ENCODE measurements around the gene FNDC1.

FNDC1 gene

DNA sequence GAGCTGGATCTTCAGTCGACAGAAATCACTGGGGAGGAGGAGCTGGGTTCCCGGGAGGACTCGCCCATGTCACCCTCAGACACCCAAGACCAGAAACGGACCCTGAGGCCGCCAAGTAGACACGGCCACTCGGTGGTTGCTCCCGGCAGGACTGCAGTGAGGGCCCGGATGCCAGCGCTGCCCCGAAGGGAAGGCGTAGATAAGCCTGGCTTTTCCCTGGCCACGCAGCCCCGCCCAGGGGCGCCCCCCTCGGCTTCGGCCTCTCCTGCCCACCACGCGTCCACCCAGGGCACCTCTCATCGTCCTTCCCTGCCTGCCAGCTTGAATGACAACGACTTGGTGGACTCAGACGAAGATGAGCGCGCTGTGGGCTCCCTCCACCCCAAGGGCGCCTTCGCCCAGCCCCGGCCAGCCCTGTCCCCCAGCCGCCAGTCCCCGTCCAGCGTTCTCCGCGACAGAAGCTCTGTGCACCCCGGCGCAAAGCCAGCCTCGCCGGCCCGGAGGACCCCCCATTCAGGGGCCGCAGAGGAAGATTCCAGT, 63.0 kb downstream of the FNDC1 start:
- TF ChIP-seq, protein P1, sequence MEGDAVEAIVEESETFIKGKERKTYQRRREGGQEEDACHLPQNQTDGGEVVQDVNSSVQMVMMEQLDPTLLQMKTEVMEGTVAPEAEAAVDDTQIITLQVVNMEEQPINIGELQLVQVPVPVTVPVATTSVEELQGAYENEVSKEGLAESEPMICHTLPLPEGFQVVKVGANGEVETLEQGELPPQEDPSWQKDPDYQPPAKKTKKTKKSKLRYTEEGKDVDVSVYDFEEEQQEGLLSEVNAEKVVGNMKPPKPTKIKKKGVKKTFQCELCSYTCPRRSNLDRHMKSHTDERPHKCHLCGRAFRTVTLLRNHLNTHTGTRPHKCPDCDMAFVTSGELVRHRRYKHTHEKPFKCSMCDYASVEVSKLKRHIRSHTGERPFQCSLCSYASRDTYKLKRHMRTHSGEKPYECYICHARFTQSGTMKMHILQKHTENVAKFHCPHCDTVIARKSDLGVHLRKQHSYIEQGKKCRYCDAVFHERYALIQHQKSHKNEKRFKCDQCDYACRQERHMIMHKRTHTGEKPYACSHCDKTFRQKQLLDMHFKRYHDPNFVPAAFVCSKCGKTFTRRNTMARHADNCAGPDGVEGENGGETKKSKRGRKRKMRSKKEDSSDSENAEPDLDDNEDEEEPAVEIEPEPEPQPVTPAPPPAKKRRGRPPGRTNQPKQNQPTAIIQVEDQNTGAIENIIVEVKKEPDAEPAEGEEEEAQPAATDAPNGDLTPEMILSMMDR (IDR thresholded peaks at IDR 0.05): no peak

DNA sequence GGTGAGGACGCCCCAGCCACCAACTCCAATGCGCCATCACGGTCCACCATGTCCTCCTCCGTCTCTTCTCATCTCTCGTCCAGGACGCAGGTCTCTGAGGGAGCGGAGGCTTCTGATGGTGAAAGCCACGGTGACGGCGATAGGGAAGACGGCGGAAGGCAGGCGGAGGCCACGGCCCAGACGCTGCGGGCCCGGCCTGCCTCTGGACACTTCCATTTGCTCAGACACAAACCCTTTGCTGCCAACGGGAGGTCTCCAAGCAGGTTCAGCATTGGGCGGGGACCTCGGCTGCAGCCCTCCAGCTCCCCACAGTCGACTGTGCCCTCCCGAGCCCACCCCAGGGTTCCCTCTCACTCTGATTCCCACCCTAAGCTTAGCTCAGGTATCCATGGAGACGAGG, 63.6 kb downstream of the FNDC1 start:
- TF ChIP-seq, protein P1 (IDR thresholded peaks at IDR 0.05): no peak

DNA sequence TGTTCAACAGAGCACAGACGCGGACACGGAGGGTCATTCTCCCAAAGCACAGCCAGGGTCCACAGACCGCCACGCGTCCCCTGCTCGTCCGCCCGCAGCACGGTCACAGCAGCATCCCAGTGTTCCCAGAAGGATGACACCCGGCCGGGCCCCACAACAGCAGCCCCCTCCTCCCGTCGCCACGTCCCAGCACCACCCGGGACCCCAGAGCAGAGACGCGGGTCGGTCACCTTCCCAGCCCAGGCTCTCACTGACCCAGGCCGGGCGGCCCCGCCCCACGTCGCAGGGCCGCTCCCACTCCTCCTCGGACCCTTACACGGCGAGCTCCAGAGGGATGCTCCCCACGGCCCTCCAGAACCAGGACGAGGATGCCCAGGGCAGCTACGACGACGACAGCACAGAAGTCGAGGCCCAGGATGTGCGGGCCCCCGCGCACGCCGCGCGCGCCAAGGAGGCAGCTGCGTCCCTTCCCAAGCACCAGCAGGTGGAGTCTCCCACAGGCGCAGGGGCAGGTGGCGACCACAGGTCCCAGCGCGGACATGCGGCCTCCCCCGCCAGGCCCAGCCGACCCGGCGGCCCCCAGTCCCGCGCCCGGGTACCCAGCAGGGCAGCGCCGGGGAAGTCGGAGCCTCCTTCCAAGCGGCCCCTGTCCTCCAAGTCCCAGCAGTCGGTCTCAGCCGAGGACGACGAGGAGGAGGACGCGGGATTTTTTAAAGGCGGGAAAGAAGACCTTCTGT, 64.3 kb downstream of the FNDC1 start:
- TF ChIP-seq, protein P1 (IDR thresholded peaks at IDR 0.05): no peak

DNA sequence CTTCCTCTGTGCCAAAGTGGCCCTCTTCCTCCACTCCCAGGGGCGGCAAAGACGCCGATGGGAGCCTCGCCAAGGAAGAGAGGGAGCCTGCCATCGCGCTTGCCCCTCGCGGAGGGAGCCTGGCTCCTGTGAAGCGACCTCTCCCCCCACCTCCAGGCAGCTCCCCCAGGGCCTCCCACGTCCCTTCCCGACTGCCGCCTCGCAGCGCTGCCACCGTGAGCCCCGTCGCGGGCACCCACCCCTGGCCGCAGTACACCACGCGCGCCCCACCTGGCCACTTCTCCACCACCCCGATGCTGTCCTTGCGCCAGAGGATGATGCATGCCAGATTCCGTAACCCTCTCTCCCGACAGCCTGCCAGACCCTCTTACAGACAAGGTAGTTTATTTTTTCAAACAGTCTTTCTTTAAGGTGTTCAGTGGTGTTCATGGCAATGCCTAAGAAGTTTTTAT, 64.9 kb downstream of the FNDC1 start:
- TF ChIP-seq, protein P1 (IDR thresholded peaks at IDR 0.05): no peak

DNA sequence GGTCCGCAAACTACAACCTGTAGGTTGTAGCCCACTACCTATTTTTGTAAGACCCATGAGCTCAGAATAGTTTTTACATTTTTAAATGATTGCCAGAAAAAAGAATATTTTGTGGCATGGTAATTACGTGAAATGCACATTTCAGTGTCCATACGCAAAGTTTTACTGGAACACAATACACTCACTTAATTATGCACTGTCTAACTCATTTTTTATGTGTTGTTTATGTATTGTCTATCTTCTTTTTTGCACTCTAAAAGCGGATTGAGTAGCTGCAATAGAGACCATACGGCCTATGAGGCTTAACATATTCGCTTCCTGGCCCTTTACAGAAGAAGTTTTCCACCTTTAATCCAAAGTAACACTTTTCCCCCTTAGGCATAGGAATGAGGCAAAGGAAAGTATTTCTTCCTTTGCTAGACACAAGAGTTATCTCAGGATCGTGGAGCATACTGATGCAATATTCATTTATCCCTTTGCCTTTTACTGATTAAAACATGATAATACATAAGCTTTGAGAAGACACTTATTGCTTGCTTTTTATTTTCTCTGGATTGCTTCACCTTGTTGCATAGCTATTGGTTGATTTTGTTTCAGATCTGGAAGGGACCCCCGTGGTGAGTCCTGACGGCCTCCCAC, 69.8 kb downstream of the FNDC1 start:
- TF ChIP-seq, protein P1 (IDR thresholded peaks at IDR 0.05): no peak

DNA sequence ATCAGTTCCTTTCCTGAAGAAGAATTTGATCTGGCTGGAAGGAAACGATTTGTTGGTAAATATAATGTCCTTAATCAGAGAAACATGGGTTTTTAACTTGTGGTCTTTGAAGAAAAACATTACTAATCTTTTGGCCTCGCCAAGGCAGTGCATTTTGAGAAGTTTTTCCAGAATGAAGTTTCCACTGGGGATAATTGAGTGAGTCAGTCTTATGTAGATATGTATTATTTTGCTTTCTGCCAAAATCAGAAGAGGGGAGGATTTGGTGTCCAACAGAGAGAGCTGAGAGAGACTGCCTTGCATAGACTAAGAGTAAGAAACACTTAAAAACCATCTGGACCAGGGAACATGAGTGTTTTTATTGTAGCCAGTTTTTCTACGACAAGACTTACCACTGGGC, 79.9 kb downstream of the FNDC1 start:
- TF ChIP-seq, protein P1 (IDR thresholded peaks at IDR 0.05): no peak

DNA sequence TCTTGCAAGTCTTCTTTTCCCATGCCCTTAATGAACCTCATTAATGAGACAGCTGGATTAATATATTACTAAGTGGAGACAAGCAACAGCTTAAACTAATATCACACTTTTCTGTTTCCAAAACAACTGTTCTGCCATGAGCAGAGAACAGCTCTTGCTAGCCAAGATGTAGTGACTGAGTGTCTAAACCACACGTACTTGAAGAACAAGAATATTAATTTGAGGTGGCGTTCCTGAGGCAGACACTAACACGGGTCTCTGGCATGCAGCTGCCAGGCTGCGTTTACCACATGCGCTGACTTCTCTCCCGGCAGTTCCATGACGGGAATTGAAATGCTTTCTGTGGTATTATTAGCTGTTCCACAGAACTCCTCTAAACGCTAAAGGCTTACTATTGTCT, 80.6 kb downstream of the FNDC1 start:
- TF ChIP-seq, protein P1 (IDR thresholded peaks at IDR 0.05): no peak

All from LNCAP (cell line).